ENCODE results near the gene RASGRF2.
"Not testable (repeated sequence)": the region's sequence is repeated elsewhere in the genome, so short reads cannot be mapped to it uniquely, and the experiment has no call there.

RASGRF2 gene

GRCh38 chr5:81069990-81070389, 109.8 kb downstream of the RASGRF2 start:
- no peak for DNase-seq (ENCODE audit: low read depth, low spot score)

GRCh38 chr5:81070571-81071255, 110.5 kb downstream of the RASGRF2 start:
- DNase-seq (ENCODE audit: low read depth, low spot score): no peak

- DNase-seq (ENCODE audit: low read depth, low spot score): no peak
Measured at GRCh38 chr5:81075041-81075440, 114.9 kb downstream of the RASGRF2 start.

GRCh38 chr5:81077105-81077504, 116.9 kb downstream of the RASGRF2 start:
- DNase-seq (ENCODE audit: low read depth, low spot score): no peak

DNA sequence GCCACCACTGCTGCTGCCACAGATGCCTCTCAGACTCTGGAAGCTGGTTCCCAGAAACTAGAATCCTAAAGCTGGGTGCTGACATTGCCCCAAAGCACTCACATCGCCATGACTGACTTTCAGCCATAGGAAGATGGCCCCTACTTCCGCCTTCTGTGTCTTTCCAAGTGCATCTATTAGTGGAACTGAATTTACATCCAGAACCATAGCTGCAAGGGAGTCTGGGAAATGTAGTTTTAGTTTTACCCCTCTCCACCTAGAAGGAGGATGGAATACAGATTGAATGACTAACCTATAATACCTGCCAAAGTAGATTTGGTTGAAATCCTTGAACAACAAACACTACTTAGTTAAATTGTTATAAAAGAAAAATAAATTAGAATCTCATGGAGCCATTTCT, 118.8 kb downstream of the RASGRF2 start:
- no peak for DNase-seq (ENCODE audit: low read depth, low spot score)

DNA sequence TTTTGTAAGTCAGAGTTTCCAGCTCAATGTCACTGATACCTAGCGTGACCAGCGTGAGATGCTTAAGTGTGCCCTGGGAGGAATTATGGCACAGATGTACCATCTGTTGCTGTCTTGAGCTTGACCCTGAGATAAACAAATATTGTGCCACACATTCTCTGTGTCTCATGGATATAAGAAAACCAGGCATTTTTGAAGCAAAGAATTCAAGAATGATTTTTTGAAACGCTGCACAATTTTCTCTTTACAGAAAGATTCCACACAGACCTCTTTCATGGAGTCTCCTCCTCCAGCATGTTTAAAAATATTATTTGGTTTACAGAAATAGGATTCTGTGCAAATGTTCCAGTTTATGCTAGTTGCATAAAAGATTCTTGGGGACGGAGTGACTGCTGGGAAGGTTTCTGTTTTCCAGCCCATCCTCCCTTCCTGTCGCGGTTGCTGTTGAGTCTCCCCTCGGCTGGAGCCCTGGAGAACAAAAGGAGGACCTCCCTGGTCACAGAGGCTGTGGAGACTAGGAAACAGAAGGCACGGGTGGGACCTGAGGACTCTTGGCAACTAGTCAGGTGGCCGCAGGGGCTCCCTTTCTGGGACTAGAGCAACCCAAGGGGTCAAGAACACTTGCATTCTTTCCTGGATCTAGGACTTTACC, 120.8 kb downstream of the RASGRF2 start:
- DNase-seq (ENCODE audit: low read depth, low spot score): no peak

- DNase-seq (ENCODE audit: low read depth, low spot score): no peak
Measured at GRCh38 chr5:81081461-81081835, 121.3 kb downstream of the RASGRF2 start.

- no peak for DNase-seq (ENCODE audit: low read depth, low spot score)
Measured at GRCh38 chr5:81086881-81087281, 126.7 kb downstream of the RASGRF2 start.

DNA sequence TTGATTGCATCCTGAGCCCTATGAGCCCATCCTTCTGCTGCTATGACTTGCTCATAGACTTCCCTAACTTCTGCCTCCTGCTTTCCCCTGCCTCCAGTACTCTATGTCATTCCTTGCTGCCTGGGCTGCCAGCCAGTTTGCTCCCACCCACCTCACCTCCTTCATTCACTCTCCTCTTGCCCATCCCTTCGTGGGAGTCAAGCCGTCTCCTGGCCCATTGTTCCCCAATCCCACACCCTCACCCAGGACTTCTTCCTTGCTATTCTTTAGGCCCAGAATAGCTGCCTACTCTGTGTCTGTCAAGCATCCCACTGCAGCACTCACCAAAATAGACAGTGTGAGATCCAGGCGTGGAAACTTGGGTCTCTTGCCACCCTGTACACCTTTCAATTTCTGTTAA, 131.0 kb downstream of the RASGRF2 start:
- DNase-seq (ENCODE audit: low read depth, low spot score): no peak

- DNase-seq (ENCODE audit: low read depth, low spot score): no peak
Measured at GRCh38 chr5:81093536-81094196, 133.5 kb downstream of the RASGRF2 start.

GRCh38 chr5:81095835-81096234, 135.7 kb downstream of the RASGRF2 start:
- no peak for DNase-seq (ENCODE audit: low read depth, low spot score)

DNA sequence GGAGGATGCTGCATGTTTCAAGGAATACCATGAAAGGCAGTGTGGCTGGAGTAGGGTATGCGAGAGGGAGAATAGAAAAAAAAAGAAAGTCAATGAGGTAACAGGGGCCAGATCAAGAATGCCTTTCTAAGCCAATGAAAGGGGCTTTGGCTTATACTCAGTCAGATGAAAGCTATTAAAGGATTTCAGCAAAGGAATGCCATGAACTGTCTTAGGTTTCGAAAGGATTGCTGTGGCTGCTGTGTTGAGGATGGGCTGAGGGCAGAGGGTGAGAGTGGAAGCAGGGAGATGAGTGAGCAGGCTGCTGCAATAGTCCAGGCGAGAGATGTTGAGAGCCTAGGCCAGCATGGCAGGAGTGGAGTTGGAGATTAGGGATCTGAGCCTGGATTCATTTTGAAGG, 137.6 kb downstream of the RASGRF2 start:
- no peak for DNase-seq (ENCODE audit: low read depth, low spot score)

DNA sequence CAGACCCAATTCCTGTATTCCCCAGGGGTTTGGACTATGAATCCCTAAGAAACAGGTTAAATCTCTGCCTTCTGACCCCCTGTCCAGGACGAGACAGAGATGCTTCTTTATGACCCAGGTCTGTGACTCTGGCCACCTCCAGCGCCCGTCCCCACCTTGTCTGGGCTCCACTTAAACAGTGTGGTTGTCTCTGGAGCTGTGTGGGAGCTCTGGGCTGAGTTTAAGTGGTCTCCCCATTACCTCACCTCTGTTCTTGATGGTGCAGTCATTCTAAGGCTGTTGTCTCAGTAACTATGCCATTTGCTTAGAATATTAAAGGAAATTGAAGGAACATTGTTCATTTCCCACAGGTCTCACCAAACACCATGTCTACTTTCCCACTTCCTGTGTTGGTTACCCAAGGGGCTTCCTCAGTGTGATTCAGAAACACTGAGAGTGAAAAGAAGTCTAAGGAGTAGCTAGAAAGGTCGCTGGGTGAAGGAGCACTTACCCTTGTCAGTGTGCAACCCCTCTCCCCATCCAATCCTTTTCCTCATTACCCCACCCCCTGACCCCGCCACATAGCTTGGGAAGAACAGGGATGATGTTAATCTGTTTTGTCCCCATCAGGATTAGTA, 145.2 kb downstream of the RASGRF2 start:
- DNase-seq (ENCODE audit: low read depth, low spot score): no peak

GRCh38 chr5:81115261-81115660, 155.1 kb downstream of the RASGRF2 start:
- no peak for DNase-seq (ENCODE audit: low read depth, low spot score)

GRCh38 chr5:81117566-81117965, 157.4 kb downstream of the RASGRF2 start:
- no peak for DNase-seq (ENCODE audit: low read depth, low spot score)

GRCh38 chr5:81121273-81121672, 161.1 kb downstream of the RASGRF2 start:
- no peak for DNase-seq (ENCODE audit: low read depth, low spot score)

GRCh38 chr5:81121836-81122630, 161.9 kb downstream of the RASGRF2 start:
- DNase-seq (ENCODE audit: low read depth, low spot score): no peak

- DNase-seq (ENCODE audit: low read depth, low spot score): not testable (repeated sequence)
Measured at GRCh38 chr5:81124689-81125088, 164.5 kb downstream of the RASGRF2 start.

DNA sequence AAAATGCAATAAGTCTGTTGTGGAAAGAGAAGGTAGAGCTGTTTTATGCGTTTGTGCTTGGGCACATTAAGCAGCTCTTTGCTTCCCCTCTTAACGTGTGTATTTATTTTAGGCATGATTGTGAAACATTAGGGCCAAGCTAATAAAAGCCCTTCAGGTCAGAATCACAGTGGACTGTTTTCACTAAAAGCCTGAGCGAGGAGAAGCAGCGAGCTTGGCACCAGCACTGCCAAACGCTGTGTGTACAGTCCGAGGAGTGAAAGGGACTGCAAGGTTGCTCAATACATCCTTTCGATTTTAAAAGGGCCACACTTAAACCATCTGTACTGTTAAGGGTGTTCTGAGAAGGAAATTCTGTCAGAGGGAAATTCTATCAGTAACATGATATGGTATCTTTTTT, 165.8 kb downstream of the RASGRF2 start:
- no peak for DNase-seq (ENCODE audit: low read depth, low spot score)

GRCh38 chr5:81128416-81128815, 168.3 kb downstream of the RASGRF2 start:
- no peak for DNase-seq (ENCODE audit: low read depth, low spot score)

DNA sequence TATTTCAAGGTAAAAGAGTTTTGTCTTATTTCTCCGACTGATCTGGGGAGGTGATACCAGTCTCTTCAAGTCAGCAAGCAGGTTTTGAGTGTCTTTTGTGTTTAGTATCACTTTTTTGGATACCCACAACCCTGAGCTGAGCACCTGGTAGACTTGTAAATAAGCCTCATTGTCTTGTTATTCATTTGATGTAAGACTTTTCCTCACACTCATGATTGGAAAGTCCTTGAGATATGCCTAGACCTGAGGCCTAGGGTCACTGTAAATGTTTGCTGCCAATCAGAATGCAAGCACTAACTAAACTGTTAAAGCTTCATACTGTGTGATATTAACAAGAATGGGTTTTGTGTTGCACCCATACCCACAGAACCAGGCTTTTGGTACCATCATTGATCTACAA, 172.2 kb downstream of the RASGRF2 start:
- no peak for DNase-seq (ENCODE audit: low read depth, low spot score)

DNA sequence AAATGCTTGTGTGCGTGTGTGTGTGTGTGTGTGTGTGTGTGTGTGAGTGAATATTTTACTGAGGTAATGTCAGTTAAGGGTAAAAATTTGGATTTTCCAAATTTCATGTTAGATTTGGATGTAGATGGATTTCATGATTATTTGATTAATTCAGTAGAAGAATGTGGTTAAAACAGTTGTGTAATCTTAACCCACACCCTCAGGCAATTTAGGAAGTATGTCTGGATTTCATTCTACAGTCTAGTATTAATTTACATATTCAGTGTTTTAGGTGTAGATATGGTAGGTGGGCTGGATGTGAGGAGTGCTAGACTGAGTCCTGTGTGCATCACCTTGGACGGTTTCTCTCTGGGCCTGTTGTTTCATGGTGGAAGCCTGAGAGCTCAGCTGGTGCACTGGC, 173.9 kb downstream of the RASGRF2 start:
- no peak for DNase-seq (ENCODE audit: low read depth, low spot score)

All from iPS DF 19.7 (cell line).